Testis (tissue), 3 donors: ENCODE data around the gene ALKBH1. TPM values are rescaled to one million over a fixed set of nuclear protein-coding genes. Genes with fewer than 3 reads are reported as not detected.

Experiments used
- DNase-seq: peaks from one replicate; pipeline ENCODE4 v3.0.0-alpha.2; 2019
- H3K27ac ChIP-seq, 2 donors: fragments of 200-600 bp; sonication (generic); one replicate each; pipeline ENCODE4 v1.5.1; 2019
- H3K27me3 ChIP-seq: fragments of 200-600 bp; sonication (generic); one replicate; pipeline ENCODE4 v1.5.1; 2019
- H3K36me3 ChIP-seq: fragments of 200-600 bp; sonication (generic); one replicate; pipeline ENCODE4 v1.5.1; 2017; ENCODE audit warnings: low read depth; ENCODE audit errors: missing control alignments
- H3K4me1 ChIP-seq: fragments of 200-600 bp; sonication (generic); one replicate; pipeline ENCODE4 v1.5.1; 2019
- H3K4me3 ChIP-seq, 2 donors: fragments of 200-600 bp; sonication (generic); one replicate each; pipeline ENCODE4 v1.5.1; 2017 to 2019
- H3K9me3 ChIP-seq: fragments of 200-600 bp; sonication (generic); one replicate; pipeline ENCODE4 v1.5.1; 2017
- CTCF ChIP-seq, 3 experiments: fragments of 450-650 bp in 2 of 3; fragments of 200-600 bp in 1 of 3; sonication (generic) in 1 of 3; IDR thresholded peaks; one replicate each; pipeline ENCODE4 v1.5.1; 2016 to 2019; ENCODE audit warnings: antibody characterized with exemption in 3 of 3, mild to moderate bottlenecking in 2 of 3, moderate library complexity in 1 of 3
- POLR2A ChIP-seq: fragments of 450-650 bp; IDR thresholded peaks from one replicate; pipeline ENCODE4 v1.6.1; 2017; ENCODE audit warnings: antibody characterized with exemption, mild to moderate bottlenecking, moderate library complexity
- WGBS, 2 donors: methylation state at CpG; one replicate each; pipeline ENCODE4 v1.1.5; 2018; 5-methylcytosine and 5-hydroxymethylcytosine counted together
- intact Hi-C: fragments of 100-400 bp; cut with DNase I; formaldehyde crosslinking; loops from one replicate; pipeline ENCODE4 v1.15.1; 2023; ENCODE audit warnings: low total_unique reads
- polyA plus RNA-seq: library from polyadenylated mRNA; stranded (reverse); fragments of 350-450 nt; fragmentation: Illumina TruSeq; extraction: RNeasy Lipid Tissue Mini Kit (QIAGEN cat#74804); gene quantifications from one replicate; pipeline ENCODE4 v1.2.3, GENCODE V29; 2014; ENCODE audit warnings: low read depth, low replicate concordance; ENCODE audit not compliant: insufficient read depth
- total RNA-seq, 2 donors: library from RNA; depleted of rRNA; stranded (reverse); fragments of >200 nt; gene quantifications; one replicate each; pipeline ENCODE4 v1.2.3, GENCODE V29; 2016

Gene ALKBH1
- total and polyA plus RNA-seq, 3 donors from 2014 or later, result 17.9 to 19.2 (median 18.4) TPM

- no peak for DNase-seq
Measured at GRCh38 chr14:77648520-77649200, 59.2 kb downstream of the ALKBH1 start.

GRCh38 chr14:77647853-77648252 lies 60.0 kb downstream of the ALKBH1 start:
- intact Hi-C loops, result no loop called here

More at GRCh38 chr14:77648520-77649200, 59.2 kb downstream of the ALKBH1 start:
- H3K4me3 ChIP-seq, result no peak overlapping the region
- no peaks in the 10 kb centered on the region for H3K4me1 ChIP-seq
- H3K27ac ChIP-seq, result no peak overlapping the region
- intact Hi-C loops, result no loop called here
- TF ChIP-seq POLR2A, result no peak
- no peak for TF ChIP-seq CTCF (IDR thresholded peaks at IDR 0.05)
- 38 to 48% methylated on average over 2 of the region's 2 CpGs for WGBS, 2 donors
- H3K27me3 ChIP-seq, result no peaks in the 10 kb centered on the region
- H3K9me3 ChIP-seq, result no peaks in the 10 kb centered on the region
- no peaks in the 10 kb centered on the region for H3K36me3 ChIP-seq

GRCh38 chr14:77646907-77647306 lies 60.9 kb downstream of the ALKBH1 start:
- Histone ChIP-seq H3K27ac (no peak overlapping the region), H3K9me3 (no peaks in the 10 kb centered on the region), H3K4me1 (peaks cover 3% of the 10 kb centered on the region), H3K4me3 (no peak overlapping the region), H3K27me3 (no peaks in the 10 kb centered on the region), H3K36me3 (no peaks in the 10 kb centered on the region)
- WGBS, 2 donors, result 89 to 93% methylated on average over 4 of the region's 4 CpGs
- TF ChIP-seq CTCF (IDR thresholded peaks at IDR 0.05) (no peak), POLR2A (no peak)
- DNase-seq, result no peak
- intact Hi-C loops, result no loop called here

More at GRCh38 chr14:77647853-77648252, 60.0 kb downstream of the ALKBH1 start:
- Histone ChIP-seq H3K4me3 (no peak overlapping the region), H3K4me1 (no peaks in the 10 kb centered on the region), H3K27me3 (no peaks in the 10 kb centered on the region), H3K27ac (no peak overlapping the region), H3K9me3 (no peaks in the 10 kb centered on the region), H3K36me3 (no peaks in the 10 kb centered on the region)
- WGBS, 2 donors, result 66 to 78% methylated on average over 2 of the region's 2 CpGs
- no peak for DNase-seq
- TF ChIP-seq POLR2A (no peak), CTCF (IDR thresholded peaks at IDR 0.05) (no peak)

GRCh38 chr14:77645520-77646230 lies 62.1 kb downstream of the ALKBH1 start:
- 72% methylated on average over 15 of the region's 15 CpGs for WGBS, 2 donors
- intact Hi-C loops, result no loop called here

More at GRCh38 chr14:77645520-77646230, 62.1 kb downstream of the ALKBH1 start:
- Histone ChIP-seq H3K4me1 (peaks cover 10% of the 10 kb centered on the region), H3K9me3 (no peaks in the 10 kb centered on the region), H3K36me3 (no peaks in the 10 kb centered on the region), H3K27me3 (no peaks in the 10 kb centered on the region), H3K4me3 (no peak overlapping the region), H3K27ac (no peak overlapping the region)
- no peak for TF ChIP-seq CTCF (IDR thresholded peaks at IDR 0.05)
- TF ChIP-seq POLR2A, result no peak
- DNase-seq, result peak; percentile 28
